Kidney epithelial cell (primary cell): ENCODE results near the gene LILRA6. TPM values are rescaled to one million over a fixed set of nuclear protein-coding genes. Genes with fewer than 3 reads are reported as not detected.
"Not testable (repeated sequence)": the region's sequence is repeated elsewhere in the genome, so short reads cannot be mapped to it uniquely, and the experiment has no call there.

Source experiments
- DNase-seq: peaks from one replicate; pipeline ENCODE4 v3.0.0-alpha.2; 2010; ENCODE audit warnings: low read depth
- H3K27me3 ChIP-seq: 2 replicates; pipeline ENCODE4 v1.6.0; 2011; ENCODE audit warnings: low read length; ENCODE audit not compliant: control insufficient read depth, insufficient read depth
- H3K36me3 ChIP-seq: 2 replicates; pipeline ENCODE4 v1.5.1; 2011; ENCODE audit warnings: low read length; ENCODE audit not compliant: control insufficient read depth, insufficient read depth
- H3K4me3 ChIP-seq: 2 replicates; pipeline ENCODE4 v1.5.1; 2011; ENCODE audit warnings: low read depth, mild to moderate bottlenecking, control low read depth, low read length
- CTCF ChIP-seq: IDR thresholded peaks from 2 replicates; pipeline ENCODE4 v1.5.1; 2011; ENCODE audit warnings: mild to moderate bottlenecking, moderate library complexity, low read length, control low read depth, inconsistent platforms; ENCODE audit not compliant: insufficient read depth, poor library complexity, severe bottlenecking
- total RNA-seq: library from RNA; depleted of rRNA; stranded (reverse); fragments of >200 nt; gene quantifications from 2 replicates; pipeline ENCODE4 v1.2.3, GENCODE V29; 2015

The LILRA6 gene
- total RNA-seq, result not detected in 2 replicates

DNA sequence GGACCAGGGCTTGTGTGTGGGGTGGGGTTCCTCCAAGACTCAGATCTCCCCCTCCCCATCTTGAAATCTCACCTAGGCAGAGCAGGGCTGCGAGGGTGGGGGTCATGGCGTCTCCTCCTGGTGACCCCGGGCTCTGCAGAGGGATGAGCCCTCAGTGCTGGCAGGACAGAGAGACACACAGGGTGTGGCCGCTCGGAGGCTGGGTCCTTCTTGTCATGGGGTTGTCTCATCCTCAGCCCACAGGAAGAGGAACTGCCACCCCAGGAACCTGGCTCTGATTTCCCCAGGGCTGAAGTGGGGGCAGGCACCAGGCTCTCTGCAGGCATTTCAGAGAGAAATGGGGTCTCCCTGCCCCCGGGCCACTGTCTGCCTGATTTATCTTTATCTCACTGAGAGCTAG lies at the start of gene LILRA6:
LILRA6 (minus strand) TSS at position 145 of the 400 bp plus-strand sequence.
- not testable (repeated sequence) for DNase-seq, H3K4me3 ChIP-seq, H3K27me3 ChIP-seq, H3K36me3 ChIP-seq

DNA sequence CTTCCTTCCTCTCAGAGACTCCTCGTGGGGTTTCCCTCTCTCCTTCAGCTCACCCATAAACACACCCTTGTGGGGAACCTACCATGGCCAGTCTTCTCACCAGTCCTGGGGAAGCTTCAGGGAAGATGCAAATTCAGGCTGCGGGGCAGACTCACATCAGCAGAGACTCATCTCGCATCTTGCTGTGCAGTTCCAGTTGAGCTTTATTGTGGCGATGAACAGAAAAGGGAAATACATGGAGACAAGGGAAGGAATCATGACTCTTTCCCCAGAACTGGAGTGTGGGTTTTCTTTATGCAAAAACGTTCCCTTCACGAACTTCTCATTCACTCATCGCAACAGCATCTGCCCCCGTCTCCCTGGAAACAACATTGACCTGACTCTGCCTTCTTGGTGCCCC lies 46.6 kb upstream of the LILRA6 start:
- H3K27me3 ChIP-seq, result not testable (repeated sequence)

GRCh38 chr19:54287456-54287855 lies 44.9 kb upstream of the LILRA6 start:
- TF ChIP-seq CTCF, result no peak
- DNase-seq, result no peak
- H3K27me3 ChIP-seq, result no peaks in the 10 kb centered on the region
- no peaks in the 10 kb centered on the region for H3K36me3 ChIP-seq
- H3K4me3 ChIP-seq, result no peak overlapping the region

More for the DNA sequence above, 46.6 kb upstream of the LILRA6 start:
- H3K4me3 ChIP-seq, H3K36me3 ChIP-seq, DNase-seq: not testable (repeated sequence)

- not testable (repeated sequence) for H3K36me3 ChIP-seq, H3K4me3 ChIP-seq, H3K27me3 ChIP-seq, DNase-seq
Observed at GRCh38 chr19:54286283-54286682, 43.7 kb upstream of the LILRA6 start.

DNA sequence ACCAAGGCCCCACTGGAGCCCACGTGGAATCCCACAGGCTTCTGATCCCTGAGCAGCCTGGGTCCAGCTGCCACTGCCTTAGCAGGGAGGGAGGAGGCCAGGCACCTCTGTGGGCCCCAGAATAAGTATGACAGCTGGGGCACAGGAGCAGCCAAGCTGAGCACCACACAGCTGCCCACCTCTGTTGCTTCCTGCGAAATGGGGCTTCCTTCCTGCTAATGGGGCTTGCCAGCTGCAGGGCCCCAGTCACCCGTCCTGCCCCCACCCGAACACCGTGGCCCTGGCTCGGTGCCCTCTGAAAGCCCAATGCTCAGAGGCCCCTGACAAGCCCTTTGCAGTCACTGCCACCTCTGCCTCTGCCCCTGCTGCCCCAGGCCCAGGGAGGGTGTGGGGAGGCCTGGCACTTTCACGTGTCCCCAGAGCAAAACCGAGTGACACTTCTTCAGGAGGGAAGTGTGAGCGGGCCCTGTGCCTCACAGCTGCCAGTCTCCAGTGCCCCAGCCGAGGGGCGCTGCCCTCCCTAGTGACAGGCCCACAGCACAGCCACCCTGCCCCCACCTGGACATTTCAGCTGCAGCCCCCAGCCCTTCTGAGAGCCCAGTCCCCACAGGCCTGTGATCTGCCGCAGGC lies 43.0 kb upstream of the LILRA6 start:
- H3K4me3 ChIP-seq, H3K27me3 ChIP-seq, H3K36me3 ChIP-seq, DNase-seq: not testable (repeated sequence)

DNA sequence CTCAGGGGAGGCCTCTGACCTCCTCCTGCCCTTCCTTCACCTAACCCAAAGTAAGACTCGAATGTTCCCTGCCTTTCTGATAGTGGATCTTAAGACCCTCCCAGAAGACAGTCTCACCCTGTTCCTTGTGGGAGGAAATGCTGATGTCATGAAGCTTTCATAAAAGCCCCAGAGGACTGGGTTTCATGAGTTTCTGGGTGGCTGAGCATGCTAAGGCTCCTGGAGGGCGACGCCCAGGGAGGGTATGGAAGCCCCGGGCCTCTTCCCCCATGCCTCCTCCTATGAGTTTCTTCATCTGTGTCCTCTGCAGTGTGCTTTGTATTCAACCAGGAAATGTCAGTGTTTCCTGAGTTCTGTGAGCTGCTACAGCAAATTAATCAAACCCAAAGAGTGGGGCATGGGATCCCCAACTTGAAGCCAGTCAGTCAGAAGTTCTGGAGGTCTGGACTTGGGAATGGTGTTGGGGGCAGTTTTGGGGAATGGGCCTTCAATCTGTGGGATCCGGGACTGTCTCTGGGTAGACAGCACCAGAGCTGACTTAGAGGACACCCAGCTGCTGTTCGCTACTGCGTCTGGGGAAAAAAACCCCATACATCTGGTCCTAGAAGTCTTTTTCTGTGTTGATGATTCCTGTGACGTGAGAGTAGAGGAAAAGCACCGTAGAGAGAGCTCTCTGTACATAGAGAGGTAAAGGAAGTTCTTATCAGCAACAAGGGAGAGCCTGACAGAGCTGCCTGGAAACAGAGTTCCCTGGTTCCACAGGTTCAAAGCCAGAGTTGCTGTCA lies 40.3 kb upstream of the LILRA6 start:
- no peak overlapping the region for H3K4me3 ChIP-seq
- TF ChIP-seq CTCF, result no peak
- H3K27me3 ChIP-seq, result no peaks in the 10 kb centered on the region
- DNase-seq, result no peak
- H3K36me3 ChIP-seq, result no peaks in the 10 kb centered on the region

DNA sequence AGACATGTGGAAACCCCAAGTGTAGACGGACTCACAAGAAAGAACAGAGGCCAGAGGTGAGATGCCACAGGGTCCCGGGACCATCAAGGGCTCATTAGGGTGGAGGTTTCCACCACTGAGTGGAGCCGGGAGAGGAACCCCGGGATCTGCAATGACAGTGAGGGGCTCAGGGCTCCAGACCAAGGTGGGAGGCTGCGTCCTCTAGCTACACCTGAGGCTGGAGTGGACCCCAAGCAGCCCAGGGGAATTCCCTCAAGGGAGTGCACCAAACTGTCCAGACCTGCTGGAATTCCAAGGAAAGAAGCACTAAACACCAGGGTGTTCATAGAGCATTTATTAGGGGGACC lies 39.1 kb upstream of the LILRA6 start:
- DNase-seq, H3K36me3 ChIP-seq, H3K4me3 ChIP-seq, H3K27me3 ChIP-seq: not testable (repeated sequence)

- no peak for TF ChIP-seq CTCF
- Histone ChIP-seq H3K4me3 (no peak within 1 kb of the TSS), H3K27me3 (no peaks in the 10 kb centered on the region), H3K36me3 (no peaks in the 10 kb centered on the region)
- no peak for DNase-seq
Observed at GRCh38 chr19:54281007-54281728, 38.6 kb upstream of the LILRA6 start, which contains the start of gene LILRB2. LILRB2 (minus strand) TSS chr19:54281110; CDS start chr19:54280496, 614 bp downstream.

- H3K4me3 ChIP-seq, H3K36me3 ChIP-seq, DNase-seq, H3K27me3 ChIP-seq: not testable (repeated sequence)
Observed at GRCh38 chr19:54280441-54280840, 37.9 kb upstream of the LILRA6 start.

DNA sequence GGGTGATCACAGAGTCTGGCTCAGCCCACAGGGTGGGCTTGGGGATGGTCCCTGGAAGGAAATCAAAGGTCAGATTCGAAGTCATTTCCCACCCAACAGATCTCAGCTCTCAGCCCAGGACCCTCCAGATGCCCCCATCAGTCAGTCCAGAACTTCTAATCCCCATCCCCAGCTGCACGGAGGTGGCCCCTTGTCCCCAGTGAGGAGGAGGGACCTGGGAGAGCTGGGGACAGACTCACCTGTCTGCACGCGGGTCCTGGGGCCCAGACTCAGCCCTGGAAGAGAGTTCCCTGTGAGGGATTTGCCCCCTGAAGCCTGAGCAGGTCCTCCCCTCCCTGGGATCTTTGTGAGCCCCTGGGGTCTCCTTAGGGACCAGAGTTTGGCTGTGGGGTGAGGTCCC lies 37.4 kb upstream of the LILRA6 start:
- H3K36me3 ChIP-seq, H3K27me3 ChIP-seq, DNase-seq, H3K4me3 ChIP-seq: not testable (repeated sequence)
